Measurements from ENCODE around the gene PRR22.
"Not testable (repeated sequence)": the region's sequence is repeated elsewhere in the genome, so short reads cannot be mapped to it uniquely, and the experiment has no call there.

PRR22 gene

GRCh38 chr19:5789886-5790558 is 5.5 kb upstream of the PRR22 start:
- DNase-seq, result no peak

GRCh38 chr19:5789351-5789761 is 4.8 kb upstream of the PRR22 start:
- no peak for DNase-seq

GRCh38 chr19:5788422-5788821 is 3.9 kb upstream of the PRR22 start:
- no peak for DNase-seq

GRCh38 chr19:5787409-5788182 is 3.0 kb upstream of the PRR22 start:
- DNase-seq, result no peak

- DNase-seq, result no peak
These were observed 2.3 kb upstream of the PRR22 start for GRCh38 chr19:5786593-5787408.

- no peak for DNase-seq
These were observed 877 bp upstream of the PRR22 start for GRCh38 chr19:5785423-5785822.

- no peak for DNase-seq
These were observed 1.3 kb downstream of the PRR22 start for GRCh38 chr19:5782945-5783919.

GRCh38 chr19:5782322-5782721 is 2.2 kb downstream of the PRR22 start:
- DNase-seq, result no peak

- DNase-seq, result not testable (repeated sequence)
These were observed 3.6 kb downstream of the PRR22 start for GRCh38 chr19:5780916-5781315.

- DNase-seq, result no peak
These were observed 6.1 kb downstream of the PRR22 start for GRCh38 chr19:5778402-5778801.

- no peak for DNase-seq
These were observed 8.8 kb downstream of the PRR22 start for GRCh38 chr19:5775668-5776309.

GRCh38 chr19:5774921-5775320 is 9.6 kb downstream of the PRR22 start:
- no peak for DNase-seq

- DNase-seq, result no peak
These were observed 11.3 kb downstream of the PRR22 start for GRCh38 chr19:5773276-5773675.

GRCh38 chr19:5772416-5772815 is 12.1 kb downstream of the PRR22 start:
- no peak for DNase-seq

GRCh38 chr19:5767949-5768348 is 16.6 kb downstream of the PRR22 start:
- DNase-seq, result no peak

GRCh38 chr19:5765220-5765619 is 19.3 kb downstream of the PRR22 start:
- DNase-seq, result no peak

GRCh38 chr19:5762608-5763217 is 21.8 kb downstream of the PRR22 start:
- DNase-seq, result no peak

- DNase-seq, result no peak
These were observed 30.8 kb downstream of the PRR22 start for GRCh38 chr19:5753743-5754142.

- DNase-seq, result no peak
These were observed 32.8 kb downstream of the PRR22 start for GRCh38 chr19:5751709-5752108.

GRCh38 chr19:5749505-5749904 is 35.0 kb downstream of the PRR22 start:
- DNase-seq, result no peak

- not testable (repeated sequence) for DNase-seq
These were observed 35.6 kb downstream of the PRR22 start for GRCh38 chr19:5748920-5749319.
